HepG2 (cell line): ENCODE data around the gene STX10. TPM values are rescaled to one million over a fixed set of nuclear protein-coding genes. Genes with fewer than 3 reads are reported as not detected.

Experiments
- EP300 ChIP-seq, 3 experiments: sonication (generic) in 1 of 3; formaldehyde crosslinking in 1 of 3; IDR thresholded peaks; 2 replicates each; pipeline versions ENCODE4 v1.5.1 to v1.6.1; 2011 to 2020; ENCODE audit warnings: low read depth in 2 of 3, low read length in 2 of 3, borderline replicate concordance in 1 of 3, improper control_type of control experiment in 1 of 3, mild to moderate bottlenecking in 1 of 3, missing genetic modification reagents in 1 of 3, moderate library complexity in 1 of 3
- GLI4 ChIP-seq: sonication (generic); formaldehyde crosslinking; IDR thresholded peaks from 2 replicates; pipeline ENCODE4 v1.5.1; 2020; ENCODE audit warnings: missing genetic modification reagents, mild to moderate bottlenecking, moderate library complexity, borderline replicate concordance
- GTF3A ChIP-seq: sonication (generic); formaldehyde crosslinking; conservative IDR thresholded peaks from 2 replicates; pipeline ENCODE4 v1.4.0; 2020; ENCODE audit warnings: mild to moderate bottlenecking, missing genetic modification reagents
- RFX1 ChIP-seq: fragments of 450-650 bp; IDR thresholded peaks from 2 replicates; pipeline ENCODE4 v1.6.1; 2017
- ZNF224 ChIP-seq: sonication (generic); formaldehyde crosslinking; IDR thresholded peaks from 2 replicates; pipeline ENCODE4 v1.5.0; 2020; ENCODE audit warnings: mild to moderate bottlenecking, missing genetic modification reagents
- ZNF335 ChIP-seq: sonication (generic); formaldehyde crosslinking; IDR thresholded peaks from 2 replicates; pipeline ENCODE4 v1.4.0; 2020; ENCODE audit warnings: missing genetic modification reagents
- polyA plus RNA-seq, 8 experiments: library from polyadenylated mRNA; depleted of rRNA in 3 of 8; stranded (reverse) in 7 of 8; unstranded in 1 of 8; fragments of >200 nt; fragmentation: Illumina TruSeq in 4 of 8; extraction: Trizol in 4 of 8; gene quantifications; 2 replicates each; pipeline versions ENCODE4 v1.2.1 to v1.2.3, GENCODE V29; 2011 to 2016; ENCODE audit warnings: low read depth in 4 of 8, missing spikeins in 1 of 8, mixed read lengths in 1 of 8; ENCODE audit not compliant: insufficient read depth in 1 of 8
- total RNA-seq, 5 experiments: library from RNA; depleted of rRNA; stranded (reverse); fragments of >200 nt; fragmentation: Illumina TruSeq; extraction: Trizol; gene quantifications; 2 replicates each; pipeline ENCODE4 v1.2.3, GENCODE V29; 2016; ENCODE audit warnings: low read depth in 1 of 5
- TF ChIP-seq, protein P1 (sequence below), 2 experiments: fragments of 450-650 bp in 1 of 2; sonication (generic) in 1 of 2; formaldehyde crosslinking in 1 of 2; IDR thresholded peaks; 2 replicates each; pipeline versions ENCODE4 v1.6.1 to v1.8.0; 2016 to 2022; ENCODE audit warnings: antibody characterized with exemption in 1 of 2, mild to moderate bottlenecking in 1 of 2, missing genetic modification reagents in 1 of 2
- TF ChIP-seq, protein P2 (sequence below): sonication (generic); formaldehyde crosslinking; IDR thresholded peaks from 2 replicates; pipeline ENCODE4 v1.5.0; 2020; ENCODE audit warnings: mild to moderate bottlenecking, missing genetic modification reagents
- TF ChIP-seq, protein P3 (sequence below), 2 experiments: sonication (generic) in 1 of 2; formaldehyde crosslinking in 1 of 2; IDR thresholded peaks; 2 replicates each; pipeline versions ENCODE4 v1.4.0 to v1.6.1; 2018 to 2020; ENCODE audit warnings: missing genetic modification reagents in 2 of 2, borderline replicate concordance in 1 of 2, low read depth in 1 of 2, mild to moderate bottlenecking in 1 of 2, missing biosample characterization in 1 of 2

The STX10 gene
- total and polyA plus RNA-seq, 2 of the 13 experiments (the other 11 are each of a cell fraction or from before 2014, with no cell fraction given) = 47.9 to 66.4 TPM

DNA sequence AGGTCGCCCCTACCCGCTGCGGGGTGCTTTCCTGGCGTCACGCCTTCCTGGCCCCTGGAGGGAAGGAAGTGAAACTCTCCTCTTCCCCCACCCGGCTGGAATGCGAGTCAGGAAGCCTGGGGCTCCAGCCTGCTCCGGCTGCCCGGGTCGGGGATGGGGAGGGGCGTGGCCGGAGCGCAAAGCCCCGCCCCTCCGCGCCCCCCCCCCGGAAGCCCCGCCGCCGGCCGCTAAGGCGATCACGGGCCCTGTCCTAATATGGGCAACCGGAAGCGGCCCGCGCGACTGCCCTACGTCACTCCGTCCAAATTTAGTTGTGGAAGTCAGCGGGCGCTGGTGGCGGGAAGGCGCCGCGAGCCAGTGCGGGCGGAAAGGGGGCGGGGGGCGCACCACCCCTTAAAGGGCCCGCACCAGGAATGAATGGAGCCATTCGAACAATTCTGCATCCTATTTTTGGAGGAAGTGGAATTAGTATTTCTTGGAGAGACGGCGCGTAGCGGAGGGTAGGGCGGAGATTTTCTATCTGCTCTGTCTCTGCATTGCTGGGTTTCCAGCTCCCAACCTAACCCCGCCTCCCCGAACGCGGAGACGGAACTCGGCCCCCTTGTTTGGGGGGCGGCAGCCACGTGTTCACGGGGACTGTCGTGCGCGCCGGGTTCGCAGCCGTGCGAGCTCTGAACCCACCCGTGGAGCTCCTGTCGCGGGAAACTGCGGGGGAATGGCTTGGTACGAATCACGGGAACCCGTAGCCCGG, 1.6 kb upstream of the STX10 start (continued):
- TF ChIP-seq, protein P1, sequence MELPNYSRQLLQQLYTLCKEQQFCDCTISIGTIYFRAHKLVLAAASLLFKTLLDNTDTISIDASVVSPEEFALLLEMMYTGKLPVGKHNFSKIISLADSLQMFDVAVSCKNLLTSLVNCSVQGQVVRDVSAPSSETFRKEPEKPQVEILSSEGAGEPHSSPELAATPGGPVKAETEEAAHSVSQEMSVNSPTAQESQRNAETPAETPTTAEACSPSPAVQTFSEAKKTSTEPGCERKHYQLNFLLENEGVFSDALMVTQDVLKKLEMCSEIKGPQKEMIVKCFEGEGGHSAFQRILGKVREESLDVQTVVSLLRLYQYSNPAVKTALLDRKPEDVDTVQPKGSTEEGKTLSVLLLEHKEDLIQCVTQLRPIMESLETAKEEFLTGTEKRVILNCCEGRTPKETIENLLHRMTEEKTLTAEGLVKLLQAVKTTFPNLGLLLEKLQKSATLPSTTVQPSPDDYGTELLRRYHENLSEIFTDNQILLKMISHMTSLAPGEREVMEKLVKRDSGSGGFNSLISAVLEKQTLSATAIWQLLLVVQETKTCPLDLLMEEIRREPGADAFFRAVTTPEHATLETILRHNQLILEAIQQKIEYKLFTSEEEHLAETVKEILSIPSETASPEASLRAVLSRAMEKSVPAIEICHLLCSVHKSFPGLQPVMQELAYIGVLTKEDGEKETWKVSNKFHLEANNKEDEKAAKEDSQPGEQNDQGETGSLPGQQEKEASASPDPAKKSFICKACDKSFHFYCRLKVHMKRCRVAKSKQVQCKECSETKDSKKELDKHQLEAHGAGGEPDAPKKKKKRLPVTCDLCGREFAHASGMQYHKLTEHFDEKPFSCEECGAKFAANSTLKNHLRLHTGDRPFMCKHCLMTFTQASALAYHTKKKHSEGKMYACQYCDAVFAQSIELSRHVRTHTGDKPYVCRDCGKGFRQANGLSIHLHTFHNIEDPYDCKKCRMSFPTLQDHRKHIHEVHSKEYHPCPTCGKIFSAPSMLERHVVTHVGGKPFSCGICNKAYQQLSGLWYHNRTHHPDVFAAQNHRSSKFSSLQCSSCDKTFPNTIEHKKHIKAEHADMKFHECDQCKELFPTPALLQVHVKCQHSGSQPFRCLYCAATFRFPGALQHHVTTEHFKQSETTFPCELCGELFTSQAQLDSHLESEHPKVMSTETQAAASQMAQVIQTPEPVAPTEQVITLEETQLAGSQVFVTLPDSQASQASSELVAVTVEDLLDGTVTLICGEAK (IDR thresholded peaks at IDR 0.05) = no peak
- TF ChIP-seq, protein P1 (CRISPR knock-in tag; IDR thresholded peaks at IDR 0.05) = no peak
- TF ChIP-seq, protein P2, sequence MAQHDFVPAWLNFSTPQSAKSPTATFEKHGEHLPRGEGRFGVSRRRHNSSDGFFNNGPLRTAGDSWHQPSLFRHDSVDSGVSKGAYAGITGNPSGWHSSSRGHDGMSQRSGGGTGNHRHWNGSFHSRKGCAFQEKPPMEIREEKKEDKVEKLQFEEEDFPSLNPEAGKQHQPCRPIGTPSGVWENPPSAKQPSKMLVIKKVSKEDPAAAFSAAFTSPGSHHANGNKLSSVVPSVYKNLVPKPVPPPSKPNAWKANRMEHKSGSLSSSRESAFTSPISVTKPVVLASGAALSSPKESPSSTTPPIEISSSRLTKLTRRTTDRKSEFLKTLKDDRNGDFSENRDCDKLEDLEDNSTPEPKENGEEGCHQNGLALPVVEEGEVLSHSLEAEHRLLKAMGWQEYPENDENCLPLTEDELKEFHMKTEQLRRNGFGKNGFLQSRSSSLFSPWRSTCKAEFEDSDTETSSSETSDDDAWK (CRISPR knock-in tag) = no peak
- TF ChIP-seq ZNF224 = no peak
- TF ChIP-seq EP300 (IDR thresholded peaks at IDR 0.05; ENCODE audit: low read depth in 2 of 2, low read length in 2 of 2) = no peak
- no peak for TF ChIP-seq EP300 (CRISPR knock-in tag; IDR thresholded peaks at IDR 0.05; ENCODE audit: borderline replicate concordance)
- TF ChIP-seq ZNF335 = no peak
- TF ChIP-seq, protein P3, sequence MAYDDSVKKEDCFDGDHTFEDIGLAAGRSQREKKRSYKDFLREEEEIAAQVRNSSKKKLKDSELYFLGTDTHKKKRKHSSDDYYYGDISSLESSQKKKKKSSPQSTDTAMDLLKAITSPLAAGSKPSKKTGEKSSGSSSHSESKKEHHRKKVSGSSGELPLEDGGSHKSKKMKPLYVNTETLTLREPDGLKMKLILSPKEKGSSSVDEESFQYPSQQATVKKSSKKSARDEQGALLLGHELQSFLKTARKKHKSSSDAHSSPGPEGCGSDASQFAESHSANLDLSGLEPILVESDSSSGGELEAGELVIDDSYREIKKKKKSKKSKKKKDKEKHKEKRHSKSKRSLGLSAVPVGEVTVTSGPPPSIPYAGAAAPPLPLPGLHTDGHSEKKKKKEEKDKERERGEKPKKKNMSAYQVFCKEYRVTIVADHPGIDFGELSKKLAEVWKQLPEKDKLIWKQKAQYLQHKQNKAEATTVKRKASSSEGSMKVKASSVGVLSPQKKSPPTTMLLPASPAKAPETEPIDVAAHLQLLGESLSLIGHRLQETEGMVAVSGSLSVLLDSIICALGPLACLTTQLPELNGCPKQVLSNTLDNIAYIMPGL (CRISPR knock-in tag; IDR thresholded peaks at IDR 0.05; ENCODE audit: borderline replicate concordance in 1 of 2, low read depth in 1 of 2) = peak; percentile 5 to 80; a peak in 3 of 4 replicates
- TF ChIP-seq GLI4 (CRISPR knock-in tag) = no peak
- TF ChIP-seq GTF3A = no peak
- no peak for TF ChIP-seq RFX1
